ENCODE results near the gene ATP2A2. TPM values are rescaled to one million over a fixed set of nuclear protein-coding genes. Genes with fewer than 3 reads are reported as not detected.

ATP2A2 gene
- polyA plus RNA-seq, 1 experiment = 139 TPM

DNA sequence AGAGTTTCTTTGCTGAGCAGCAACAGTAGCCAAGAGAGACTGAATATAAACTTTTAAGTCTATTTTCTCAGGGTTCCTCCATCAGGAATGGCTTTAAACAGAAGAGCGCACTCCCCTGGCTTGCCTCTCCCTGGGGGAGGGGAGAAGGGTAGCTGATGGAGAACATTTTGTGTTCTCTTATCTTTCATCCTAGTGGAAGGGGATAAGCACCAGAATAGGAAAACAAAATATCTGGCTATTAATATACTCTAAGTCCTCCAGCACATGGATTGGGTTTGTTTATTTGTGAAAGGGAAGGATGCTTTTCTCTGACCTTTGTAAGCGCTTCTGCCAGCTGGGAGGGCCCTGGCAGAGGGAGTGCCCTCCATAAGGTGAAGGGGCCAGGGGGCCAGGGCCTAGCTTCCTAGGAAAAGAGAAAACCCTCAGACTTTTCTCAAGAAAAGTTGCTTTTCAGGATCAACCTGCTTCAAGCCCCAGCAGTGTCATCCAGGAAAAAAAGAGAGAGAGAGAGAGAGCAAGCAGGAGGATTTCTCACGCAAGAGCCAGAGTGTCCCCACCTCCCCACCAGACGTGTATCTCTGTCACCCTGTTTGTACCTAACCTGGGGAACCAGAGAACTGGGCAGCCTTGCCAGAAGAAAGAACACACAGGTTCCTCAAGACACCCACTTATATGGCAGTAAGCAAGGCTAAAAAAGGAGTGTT, 34.3 kb upstream of the ATP2A2 start:
- H3K4me3 ChIP-seq (ENCODE audit: low read depth, low read length) = no peak overlapping the region
- ChIA-PET CTCF (interaction anchor here (0.9 kb wide), 1 partner anchor 22 kb away, joined by 3 read pairs; no protein-coding TSS in a partner anchor), POLR2A (no interaction called here)
- TF ChIP-seq, protein P1, sequence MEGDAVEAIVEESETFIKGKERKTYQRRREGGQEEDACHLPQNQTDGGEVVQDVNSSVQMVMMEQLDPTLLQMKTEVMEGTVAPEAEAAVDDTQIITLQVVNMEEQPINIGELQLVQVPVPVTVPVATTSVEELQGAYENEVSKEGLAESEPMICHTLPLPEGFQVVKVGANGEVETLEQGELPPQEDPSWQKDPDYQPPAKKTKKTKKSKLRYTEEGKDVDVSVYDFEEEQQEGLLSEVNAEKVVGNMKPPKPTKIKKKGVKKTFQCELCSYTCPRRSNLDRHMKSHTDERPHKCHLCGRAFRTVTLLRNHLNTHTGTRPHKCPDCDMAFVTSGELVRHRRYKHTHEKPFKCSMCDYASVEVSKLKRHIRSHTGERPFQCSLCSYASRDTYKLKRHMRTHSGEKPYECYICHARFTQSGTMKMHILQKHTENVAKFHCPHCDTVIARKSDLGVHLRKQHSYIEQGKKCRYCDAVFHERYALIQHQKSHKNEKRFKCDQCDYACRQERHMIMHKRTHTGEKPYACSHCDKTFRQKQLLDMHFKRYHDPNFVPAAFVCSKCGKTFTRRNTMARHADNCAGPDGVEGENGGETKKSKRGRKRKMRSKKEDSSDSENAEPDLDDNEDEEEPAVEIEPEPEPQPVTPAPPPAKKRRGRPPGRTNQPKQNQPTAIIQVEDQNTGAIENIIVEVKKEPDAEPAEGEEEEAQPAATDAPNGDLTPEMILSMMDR (IDR thresholded peaks at IDR 0.05; ENCODE audit: low read depth, low read length) = no peak
- H3K27me3 ChIP-seq (ENCODE audit: control insufficient read depth, insufficient read depth, low read length) = no peaks in the 10 kb centered on the region
- DNase-seq (ENCODE audit: low read depth, low spot score) = no peak
- no peak overlapping the region for H3K27ac ChIP-seq (ENCODE audit: low read depth, low read length)
- H3K9me3 ChIP-seq (ENCODE audit: control insufficient read depth, insufficient read depth, low read length) = peaks cover 6% of the 10 kb centered on the region

- ChIA-PET CTCF (interaction anchor here (0.9 to 1.1 kb wide), 3 partner anchors 23 to 184 kb away, joined by 3 to 6 read pairs (median 3); no protein-coding TSS in a partner anchor), POLR2A (interaction anchor here (2.3 kb wide), 1 partner anchor 33 kb away, joined by 14 read pairs; the partner anchor contains the start of gene ATP2A2)
- Histone ChIP-seq H3K4me3 (ENCODE audit: low read depth, low read length) (no peak overlapping the region), H3K27me3 (ENCODE audit: control insufficient read depth, insufficient read depth, low read length) (no peaks in the 10 kb centered on the region), H3K27ac (ENCODE audit: low read depth, low read length) (no peak overlapping the region), H3K9me3 (ENCODE audit: control insufficient read depth, insufficient read depth, low read length) (peaks cover 6% of the 10 kb centered on the region)
- DNase-seq (ENCODE audit: low read depth, low spot score) = no peak
- TF ChIP-seq, protein P1 (IDR thresholded peaks at IDR 0.05; ENCODE audit: low read depth, low read length) = no peak
Observed at GRCh38 chr12:110247340-110248095, 33.5 kb upstream of the ATP2A2 start.

DNA sequence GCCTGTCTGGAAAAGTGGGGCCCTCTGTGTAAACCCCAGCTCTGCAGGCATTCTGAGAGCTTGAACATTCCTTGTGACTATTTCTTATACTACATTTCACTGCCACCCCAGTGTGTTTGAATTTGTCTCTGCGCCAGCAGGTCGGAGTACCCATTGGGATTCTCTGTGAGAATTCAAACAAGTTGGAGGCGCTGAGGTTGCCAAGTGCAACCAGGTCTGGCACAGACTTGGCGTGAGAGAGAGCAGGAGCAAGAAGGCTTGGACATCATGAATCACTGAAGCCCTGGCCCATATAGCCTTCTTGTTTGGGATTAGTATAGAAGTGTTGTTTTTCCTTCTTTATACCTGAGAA, 33.0 kb upstream of the ATP2A2 start:
- H3K27ac ChIP-seq (ENCODE audit: low read depth, low read length) = no peak overlapping the region
- CTCF ChIA-PET = interaction anchor here (1.1 kb wide), 2 partner anchors 24 to 183 kb away, joined by 3 to 6 read pairs; no protein-coding TSS in a partner anchor
- TF ChIP-seq, protein P1 (IDR thresholded peaks at IDR 0.05; ENCODE audit: low read depth, low read length) = no peak
- peaks cover 6% of the 10 kb centered on the region for H3K9me3 ChIP-seq (ENCODE audit: control insufficient read depth, insufficient read depth, low read length)
- DNase-seq (ENCODE audit: low read depth, low spot score) = no peak
- no peak overlapping the region for H3K4me3 ChIP-seq (ENCODE audit: low read depth, low read length)
- no peaks in the 10 kb centered on the region for H3K27me3 ChIP-seq (ENCODE audit: control insufficient read depth, insufficient read depth, low read length)
- POLR2A ChIA-PET = interaction anchor here (2.3 kb wide), 1 partner anchor 32 kb away, joined by 14 read pairs; the partner anchor contains the start of gene ATP2A2

DNA sequence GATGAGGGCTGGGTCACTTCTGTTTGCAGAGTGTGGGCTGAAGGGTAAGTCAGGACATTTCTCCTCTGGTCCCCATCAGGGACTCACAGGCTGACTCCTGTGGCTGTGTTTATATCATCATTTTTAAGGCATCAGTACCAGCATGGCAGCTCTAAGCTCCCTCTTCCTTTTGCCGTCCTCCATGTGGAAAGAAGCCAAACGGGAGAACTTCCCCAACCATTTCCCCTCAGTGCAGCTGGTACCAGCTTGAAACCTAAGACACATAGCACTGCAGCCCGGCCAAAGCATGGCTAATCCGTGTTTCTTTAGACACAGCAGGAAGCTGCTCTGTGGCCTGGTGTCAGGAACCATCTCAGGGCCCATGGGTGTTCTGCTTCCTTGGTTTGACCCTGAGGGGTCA, 31.9 kb upstream of the ATP2A2 start:
- CTCF ChIA-PET = interaction anchor here (1.0 to 1.4 kb wide), 3 partner anchors 25 to 182 kb away, joined by 3 to 5 read pairs (median 4); no protein-coding TSS in a partner anchor
- H3K4me3 ChIP-seq (ENCODE audit: low read depth, low read length) = no peak overlapping the region
- POLR2A ChIA-PET = interaction anchor here (0.9 to 2.3 kb wide), 4 partner anchors 21 to 38 kb away, joined by 3 to 14 read pairs (median 4); partner anchors contain the start of gene ATP2A2
- no peaks in the 10 kb centered on the region for H3K27me3 ChIP-seq (ENCODE audit: control insufficient read depth, insufficient read depth, low read length)
- DNase-seq (ENCODE audit: low read depth, low spot score) = peak; percentile 64
- TF ChIP-seq, protein P1 (IDR thresholded peaks at IDR 0.05; ENCODE audit: low read depth, low read length) = no peak
- no peak overlapping the region for H3K27ac ChIP-seq (ENCODE audit: low read depth, low read length)
- peaks cover 6% of the 10 kb centered on the region for H3K9me3 ChIP-seq (ENCODE audit: control insufficient read depth, insufficient read depth, low read length)
